H1 (cell line): ENCODE measurements around the gene RNF32. TPM values are rescaled to one million over a fixed set of nuclear protein-coding genes. Genes with fewer than 3 reads are reported as not detected.

Experiments used
- CTCF ChIA-PET: fragments of 300-600 bp; sonication (Branson Sonifier 250); formaldehyde crosslinking; loops from one replicate; lab custom pipeline; 2021; ENCODE audit not compliant: partially characterized antibody; lab: Charles Lee
- POLR2A ChIA-PET: fragments of 300-600 bp; sonication (Branson Sonifier 250); formaldehyde crosslinking; loops from one replicate; lab custom pipeline; 2021; ENCODE audit warnings: inconsistent platforms; ENCODE audit not compliant: partially characterized antibody; lab: Charles Lee
- DNase-seq, 2 experiments: peaks; one replicate each; pipeline versions ENCODE4 v3.0.0 to v3.0.0-alpha.2; 2010 to 2022; ENCODE audit warnings: low spot score in 2 of 2, low read depth in 1 of 2, mixed read lengths in 1 of 2
- FAIRE-seq: peaks from 2 replicates; lab custom pipeline; 2011; peaks lifted over from hg19 to GRCh38; lab: Jason Lieb, UNC
- H2AFZ ChIP-seq: 2 replicates; pipeline ENCODE4 v1.8.1; 2012; ENCODE audit warnings: low read length, inconsistent platforms
- H2AK5ac ChIP-seq: 2 replicates; pipeline ENCODE4 v1.6.1; 2013; ENCODE audit warnings: low read depth, low read length
- H2BK120ac ChIP-seq: replicated peaks from 2 replicates; pipeline ENCODE3; 2013; ENCODE audit warnings: low read depth, low read length, inconsistent platforms
- H2BK12ac ChIP-seq: 2 replicates; pipeline ENCODE4 v1.6.1; 2013; ENCODE audit warnings: low read depth, low read length
- H2BK15ac ChIP-seq: 2 replicates; pipeline ENCODE4 v1.6.1; 2013; ENCODE audit warnings: low read length
- H2BK20ac ChIP-seq: 2 replicates; pipeline ENCODE4 v1.6.1; 2013; ENCODE audit warnings: low read length
- H2BK5ac ChIP-seq: 2 replicates; pipeline ENCODE4 v1.6.1; 2013; ENCODE audit warnings: low read depth, low read length
- H3K14ac ChIP-seq: 2 replicates; pipeline ENCODE4 v1.6.1; 2013; ENCODE audit warnings: inconsistent platforms; ENCODE audit not compliant: insufficient read length
- H3K18ac ChIP-seq: 2 replicates; pipeline ENCODE4 v1.6.1; 2013; ENCODE audit warnings: low read length; ENCODE audit errors: extremely low read depth
- H3K23ac ChIP-seq: 2 replicates; pipeline ENCODE4 v1.6.1; 2013; ENCODE audit warnings: inconsistent platforms; ENCODE audit not compliant: insufficient read length
- H3K23me2 ChIP-seq: 2 replicates; pipeline ENCODE4 v1.6.1; 2013; ENCODE audit warnings: low read depth, low read length
- H3K27ac ChIP-seq: 2 replicates; pipeline ENCODE4 v1.6.1; 2011; ENCODE audit warnings: low read depth, low read length, inconsistent platforms
- H3K27me3 ChIP-seq, 4 experiments: replicated peaks in 1 of 4; 1 replicate in 1 of 4; 2 replicates in 3 of 4; pipeline versions ENCODE4 v1.6.1 to v1.8.1; 2011 to 2013; ENCODE audit warnings: low read length in 3 of 4, mild to moderate bottlenecking in 3 of 4, inconsistent platforms in 2 of 4, mixed read lengths in 2 of 4, moderate library complexity in 1 of 4; ENCODE audit not compliant: control insufficient read depth in 3 of 4, insufficient read depth in 3 of 4; ENCODE audit errors: extremely low read depth in 1 of 4
- H3K36me3 ChIP-seq, 4 experiments: 2 replicates each; pipeline versions ENCODE4 v1.6.1 to v1.8.1; 2011 to 2013; ENCODE audit warnings: mild to moderate bottlenecking in 4 of 4, low read length in 3 of 4, moderate library complexity in 2 of 4, control low read depth in 1 of 4, inconsistent platforms in 1 of 4; ENCODE audit not compliant: insufficient read depth in 4 of 4, control insufficient read depth in 2 of 4
- H3K4ac ChIP-seq: replicated peaks from 2 replicates; pipeline ENCODE3; 2013; ENCODE audit warnings: low read length, low read depth, mixed read lengths, inconsistent platforms; ENCODE audit not compliant: insufficient read length
- H3K4me1 ChIP-seq, 4 experiments: replicated peaks in 1 of 4; 1 replicate in 1 of 4; 2 replicates in 3 of 4; pipeline versions ENCODE4 v1.6.1 to v1.8.1; 2011 to 2013; ENCODE audit warnings: low read length in 3 of 4, inconsistent platforms in 2 of 4, mixed read lengths in 1 of 4; ENCODE audit not compliant: insufficient read depth in 4 of 4, control insufficient read depth in 3 of 4
- H3K4me2 ChIP-seq, 2 experiments: 2 replicates each; pipeline versions ENCODE4 v1.6.1 to v1.8.1; 2011 to 2013; ENCODE audit warnings: low read depth in 2 of 2, low read length in 2 of 2, control low read depth in 1 of 2, inconsistent platforms in 1 of 2, mild to moderate bottlenecking in 1 of 2; ENCODE audit not compliant: insufficient read depth in 1 of 2
- H3K4me3 ChIP-seq, 4 experiments: fragments of 200-600, 300-600 bp in 1 of 4; sonication (generic), shearing (Covaris generic), sonication (Bioruptor Twin) in 1 of 4; 2 replicates each; pipeline versions ENCODE4 v1.5.1 to v1.8.1; 2011 to 2016; ENCODE audit warnings: low read length in 4 of 4, low read depth in 3 of 4, control low read depth in 2 of 4, inconsistent platforms in 2 of 4, mild to moderate bottlenecking in 2 of 4, mixed read lengths in 1 of 4, moderate library complexity in 1 of 4; ENCODE audit not compliant: insufficient read depth in 2 of 4; ENCODE audit errors: extremely low read depth in 1 of 4
- H3K56ac ChIP-seq: replicated peaks from 2 replicates; pipeline ENCODE3; 2013; ENCODE audit warnings: low read depth, mild to moderate bottlenecking, mixed read lengths, low read length, inconsistent platforms; ENCODE audit not compliant: insufficient read length
- H3K79me1 ChIP-seq: 2 replicates; pipeline ENCODE4 v1.6.1; 2013; ENCODE audit warnings: low read depth, low read length, control low read depth
- H3K79me2 ChIP-seq, 2 experiments: 2 replicates each; pipeline versions ENCODE4 v1.6.1 to v1.8.1; 2012 to 2013; ENCODE audit warnings: low read length in 2 of 2, mild to moderate bottlenecking in 2 of 2, inconsistent platforms in 1 of 2; ENCODE audit not compliant: insufficient read depth in 2 of 2, control insufficient read depth in 1 of 2
- H3K9ac ChIP-seq, 4 experiments: replicated peaks in 1 of 4; 1 replicate in 1 of 4; 2 replicates in 3 of 4; pipeline versions ENCODE4 v1.6.1 to v1.8.1; 2011 to 2013; ENCODE audit warnings: low read depth in 3 of 4, low read length in 3 of 4, control low read depth in 2 of 4, mild to moderate bottlenecking in 2 of 4, moderate library complexity in 2 of 4, inconsistent platforms in 1 of 4; ENCODE audit errors: extremely low read depth in 1 of 4
- H3K9me3 ChIP-seq, 2 experiments: 2 replicates each; pipeline versions ENCODE4 v1.6.1 to v1.8.1; 2012 to 2013; ENCODE audit warnings: mild to moderate bottlenecking in 2 of 2, moderate library complexity in 2 of 2, control low read depth in 1 of 2, inconsistent platforms in 1 of 2, low read depth in 1 of 2, low read length in 1 of 2, mixed read lengths in 1 of 2; ENCODE audit not compliant: insufficient read depth in 2 of 2
- H4K20me1 ChIP-seq, 2 experiments: replicated peaks in 1 of 2; 2 replicates each; pipeline versions ENCODE3 to v1.8.1; 2011 to 2013; ENCODE audit warnings: inconsistent platforms in 2 of 2, low read length in 2 of 2, mild to moderate bottlenecking in 1 of 2; ENCODE audit not compliant: insufficient read depth in 2 of 2, control insufficient read depth in 1 of 2
- H4K5ac ChIP-seq: 2 replicates; pipeline ENCODE4 v1.6.1; 2013; ENCODE audit warnings: low read length, low read depth, mixed read lengths, inconsistent platforms; ENCODE audit not compliant: insufficient read length
- H4K8ac ChIP-seq: 2 replicates; pipeline ENCODE4 v1.8.0; 2013; ENCODE audit warnings: mild to moderate bottlenecking, moderate library complexity, low read length, inconsistent platforms; ENCODE audit not compliant: insufficient read depth; ENCODE audit errors: extremely low read depth
- H4K91ac ChIP-seq: replicated peaks from 2 replicates; pipeline ENCODE3; 2013; ENCODE audit warnings: low read length, mixed read lengths, inconsistent platforms; ENCODE audit not compliant: insufficient read length
- BACH1 ChIP-seq: IDR thresholded peaks from 2 replicates; pipeline ENCODE4 v1.6.1; 2012; ENCODE audit warnings: low read length, improper control_type of control experiment
- EGR1 ChIP-seq: IDR thresholded peaks from 2 replicates; pipeline ENCODE4 v1.6.1; 2011; ENCODE audit warnings: low read depth, low read length, borderline replicate concordance
- KDM1A ChIP-seq: fragments of 200-600, 300-600 bp; sonication (generic); IDR thresholded peaks from 2 replicates; pipeline ENCODE4 v1.7.1; 2016; ENCODE audit warnings: mild to moderate bottlenecking, low read length, borderline replicate concordance
- SAP30 ChIP-seq: fragments of 300-600 bp; sonication (generic); IDR thresholded peaks from 2 replicates; pipeline ENCODE4 v1.7.1; 2012; ENCODE audit warnings: low read length, moderate library complexity, mild to moderate bottlenecking, inconsistent platforms; ENCODE audit not compliant: insufficient read depth, insufficient replicate concordance
- TAF1 ChIP-seq: IDR thresholded peaks from 2 replicates; pipeline ENCODE4 v1.6.1; 2011; ENCODE audit warnings: mild to moderate bottlenecking, low read depth, low read length
- YY1 ChIP-seq: IDR thresholded peaks from 2 replicates; pipeline ENCODE4 v1.6.1; 2011; ENCODE audit warnings: low read depth, mild to moderate bottlenecking, low read length
- WGBS, 2 experiments: shearing (Covaris generic) in 1 of 2; methylation state at CpG; one replicate each; pipeline versions ENCODE4 v1.1.6 to v1.1.7; 2013 to 2015; ENCODE audit warnings: low lambda C conversion rate in 2 of 2, mixed read lengths in 2 of 2, inconsistent platforms in 1 of 2, low coverage in 1 of 2, missing lambda C conversion rate in 1 of 2; ENCODE audit not compliant: insufficient replicate concordance in 2 of 2, insufficient coverage in 1 of 2, insufficient read length in 1 of 2; ENCODE audit errors: extremely low coverage in 1 of 2, missing lambda C conversion rate in 1 of 2; 5-methylcytosine and 5-hydroxymethylcytosine counted together
- polyA plus RNA-seq, 7 experiments: library from polyadenylated mRNA; depleted of rRNA in 3 of 7; stranded (reverse) in 5 of 7; unstranded in 2 of 7; fragments of >200 nt in 5 of 7; fragments of 200-250 nt in 2 of 7; gene quantifications; 1 replicate in 5 of 7; 2 replicates in 1 of 7; 4 replicates in 1 of 7; pipeline versions ENCODE4 v1.2.1 to v1.2.3, GENCODE V29; 2011 to 2013; ENCODE audit warnings: missing spikeins in 2 of 7, mixed read lengths in 2 of 7
- total RNA-seq: library from RNA; stranded (reverse); fragmentation: NEBNext Ultra II Directional; extraction: Animal tissue kit (Norgen Biotek cat#: 25700); gene quantifications from 2 replicates; pipeline ENCODE4 v1.2.1, GENCODE V29; 2021

RNF32 gene
- total and polyA plus RNA-seq, 2 of the 8 experiments (the other 6 are each of a cell fraction or from before 2014, with no cell fraction given): 0.48 to 1.2 TPM

GRCh38 chr7:156662277-156662676, 21.7 kb downstream of the RNF32 start:
- no peak overlapping the region for H2AFZ ChIP-seq
- no peaks in the 10 kb centered on the region for H3K27me3 ChIP-seq
- no peak overlapping the region for H3K18ac ChIP-seq
- no peaks in the 10 kb centered on the region for H3K23me2 ChIP-seq
- POLR2A ChIA-PET: no interaction called here
- H3K4ac ChIP-seq: no peak overlapping the region
- no peak overlapping the region for H2BK5ac ChIP-seq
- H3K4me2 ChIP-seq: no peak overlapping the region
- CTCF ChIA-PET: no interaction called here
- no peaks in the 10 kb centered on the region for H4K20me1 ChIP-seq
- H3K36me3 ChIP-seq: no peaks in the 10 kb centered on the region
- no peak overlapping the region for H4K91ac ChIP-seq
- H3K56ac ChIP-seq: no peak overlapping the region
- H3K4me3 ChIP-seq: no peak overlapping the region
- no peak overlapping the region for H3K23ac ChIP-seq
- no peak overlapping the region for H3K14ac ChIP-seq
- TF ChIP-seq BACH1 (no peak), KDM1A (no peak), EGR1 (no peak), SAP30 (no peak), TAF1 (no peak), YY1 (no peak)
- H2BK20ac ChIP-seq: no peak overlapping the region
- no peaks in the 10 kb centered on the region for H3K79me1 ChIP-seq
- H3K9me3 ChIP-seq: no peaks in the 10 kb centered on the region
- H4K5ac ChIP-seq: no peak overlapping the region
- H3K9ac ChIP-seq: no peak overlapping the region
- WGBS, 2 experiments: 89% methylated on average over 4 of the region's 4 CpGs; no CpG with 5 or more reads in 1 of the 2 experiments
- FAIRE-seq (no peak), DNase-seq (no peak)
- no peak overlapping the region for H4K8ac ChIP-seq
- H3K27ac ChIP-seq: no peak overlapping the region
- no peaks in the 10 kb centered on the region for H3K79me2 ChIP-seq
- H2AK5ac ChIP-seq: no peak overlapping the region
- no peak overlapping the region for H2BK15ac ChIP-seq
- peaks cover 2 to 13% (median 9%) of the 10 kb centered on the region in 4 experiments; a peak in 6 of 7 replicates for H3K4me1 ChIP-seq
- H2BK120ac ChIP-seq: no peak overlapping the region
- no peak overlapping the region for H2BK12ac ChIP-seq
